HCT116 (cell line): Measurements from ENCODE around the gene CTIF.

Source experiments
- CBX3 ChIP-seq: IDR thresholded peaks from 2 replicates; pipeline ENCODE4 v1.6.1; 2012; ENCODE audit warnings: low read depth
- YY1 ChIP-seq: IDR thresholded peaks from 2 replicates; pipeline ENCODE4 v1.6.1; 2011; ENCODE audit warnings: low read length, low read depth, moderate library complexity, mild to moderate bottlenecking; ENCODE audit not compliant: insufficient replicate concordance; ENCODE audit errors: extremely low read depth
- TF ChIP-seq, protein P1 (sequence below), 3 experiments: fragments of 200-600 bp in 1 of 3; sonication (generic) in 1 of 3; IDR thresholded peaks in 2 of 3; conservative IDR thresholded peaks in 1 of 3; 2 replicates each; pipeline ENCODE4 v1.5.1; 2012 to 2017; ENCODE audit warnings: low read depth in 2 of 3, low read length in 2 of 3, antibody characterized with exemption in 1 of 3, borderline replicate concordance in 1 of 3, control low read depth in 1 of 3, mild to moderate bottlenecking in 1 of 3, mixed read lengths in 1 of 3, mixed run types in 1 of 3, moderate library complexity in 1 of 3; ENCODE audit not compliant: insufficient read depth in 1 of 3

DNA sequence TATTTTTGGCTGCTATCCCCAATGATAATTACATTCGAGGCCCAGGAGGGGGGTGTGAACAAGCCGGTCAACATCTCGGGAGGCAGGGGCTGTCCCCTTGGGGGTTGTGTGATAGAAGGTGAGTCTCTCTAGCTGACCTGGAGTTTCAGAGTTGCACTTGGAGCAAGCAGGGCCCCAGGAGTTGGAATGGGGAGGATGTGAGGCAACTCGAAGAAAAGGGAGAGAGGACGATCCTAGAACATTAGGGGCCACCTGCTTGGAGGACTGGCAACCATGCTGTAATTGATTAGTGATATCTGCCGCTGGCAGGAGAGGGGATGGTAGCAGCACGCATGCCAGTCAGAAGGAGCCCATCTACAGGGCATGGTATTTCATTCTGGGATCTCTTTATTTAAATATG lies 122.6 kb downstream of the CTIF start:
- TF ChIP-seq, protein P1, sequence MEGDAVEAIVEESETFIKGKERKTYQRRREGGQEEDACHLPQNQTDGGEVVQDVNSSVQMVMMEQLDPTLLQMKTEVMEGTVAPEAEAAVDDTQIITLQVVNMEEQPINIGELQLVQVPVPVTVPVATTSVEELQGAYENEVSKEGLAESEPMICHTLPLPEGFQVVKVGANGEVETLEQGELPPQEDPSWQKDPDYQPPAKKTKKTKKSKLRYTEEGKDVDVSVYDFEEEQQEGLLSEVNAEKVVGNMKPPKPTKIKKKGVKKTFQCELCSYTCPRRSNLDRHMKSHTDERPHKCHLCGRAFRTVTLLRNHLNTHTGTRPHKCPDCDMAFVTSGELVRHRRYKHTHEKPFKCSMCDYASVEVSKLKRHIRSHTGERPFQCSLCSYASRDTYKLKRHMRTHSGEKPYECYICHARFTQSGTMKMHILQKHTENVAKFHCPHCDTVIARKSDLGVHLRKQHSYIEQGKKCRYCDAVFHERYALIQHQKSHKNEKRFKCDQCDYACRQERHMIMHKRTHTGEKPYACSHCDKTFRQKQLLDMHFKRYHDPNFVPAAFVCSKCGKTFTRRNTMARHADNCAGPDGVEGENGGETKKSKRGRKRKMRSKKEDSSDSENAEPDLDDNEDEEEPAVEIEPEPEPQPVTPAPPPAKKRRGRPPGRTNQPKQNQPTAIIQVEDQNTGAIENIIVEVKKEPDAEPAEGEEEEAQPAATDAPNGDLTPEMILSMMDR (IDR thresholded peaks at IDR 0.05 in 2 of 3, conservative IDR thresholded peaks at IDR 0.05 in 1 of 3; ENCODE audit: borderline replicate concordance in 1 of 3, insufficient read depth in 1 of 3, low read depth in 2 of 3, low read length in 2 of 3), result no peak
- TF ChIP-seq YY1 (no peak), CBX3 (no peak)
